Nucleus accumbens (tissue), 56 donors: ENCODE measurements around the gene BSPH1.
"Not testable (repeated sequence)": the region's sequence is repeated elsewhere in the genome, so short reads cannot be mapped to it uniquely, and the experiment has no call there.

ENCODE experiments used
- DNase-seq, 56 donors: peaks; one replicate each; lab custom pipeline; 2025; lab: John Stamatoyannopoulos, UW

BSPH1 gene, protein sequence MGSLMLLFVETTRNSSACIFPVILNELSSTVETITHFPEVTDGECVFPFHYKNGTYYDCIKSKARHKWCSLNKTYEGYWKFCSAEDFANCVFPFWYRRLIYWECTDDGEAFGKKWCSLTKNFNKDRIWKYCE

GRCh38 chr19:47992070-47992469 is at the start of gene BSPH1:
TSS of gene BSPH1 (minus strand) at chr19:47992170. CDS start at chr19:47992081, 89 bp downstream.
- DNase-seq: no peak

DNA sequence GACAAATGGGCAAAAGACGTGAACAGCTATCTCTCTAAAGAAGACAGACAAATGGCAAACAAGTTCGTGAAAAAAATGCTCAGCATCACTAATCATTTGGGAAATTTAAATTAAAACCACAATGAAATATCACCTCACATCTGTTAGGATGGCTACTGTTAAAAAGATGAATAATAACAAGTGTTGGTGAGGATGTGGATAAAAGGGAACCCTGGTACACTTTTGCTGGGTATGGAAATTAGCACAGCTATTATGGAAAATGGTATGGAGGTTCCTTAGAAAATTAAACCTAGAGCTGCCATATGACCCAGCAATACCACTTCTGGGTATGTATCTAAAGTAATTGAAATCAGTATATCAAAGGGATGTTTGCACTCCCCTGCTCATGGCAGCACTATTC is 44.8 kb upstream of the BSPH1 start:
- no peak for DNase-seq

- DNase-seq: no peak
These were observed 41.6 kb upstream of the BSPH1 start for GRCh38 chr19:48033604-48034003.

DNA sequence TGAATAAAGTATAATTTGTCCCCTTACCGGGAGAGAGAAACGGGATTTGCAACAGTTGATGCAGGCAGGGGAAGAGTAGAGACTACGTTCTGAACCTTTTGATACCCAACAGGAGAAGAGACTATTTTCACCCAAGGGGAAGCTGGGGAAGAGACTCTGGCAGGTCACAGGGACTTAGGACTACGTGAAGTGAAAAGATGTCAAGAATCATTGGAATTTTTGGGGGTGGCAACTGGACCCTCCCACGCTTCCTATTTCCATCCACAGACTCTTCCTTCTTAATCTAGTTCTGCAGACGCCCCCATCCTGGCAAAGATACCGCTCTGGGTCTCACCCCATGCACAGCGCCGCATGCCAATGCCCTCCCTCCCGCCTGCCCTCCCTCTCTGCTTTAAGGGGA is 38.1 kb upstream of the BSPH1 start:
- no peak for DNase-seq

- no peak for DNase-seq
These were observed 37.5 kb upstream of the BSPH1 start for GRCh38 chr19:48029431-48029830.

DNA sequence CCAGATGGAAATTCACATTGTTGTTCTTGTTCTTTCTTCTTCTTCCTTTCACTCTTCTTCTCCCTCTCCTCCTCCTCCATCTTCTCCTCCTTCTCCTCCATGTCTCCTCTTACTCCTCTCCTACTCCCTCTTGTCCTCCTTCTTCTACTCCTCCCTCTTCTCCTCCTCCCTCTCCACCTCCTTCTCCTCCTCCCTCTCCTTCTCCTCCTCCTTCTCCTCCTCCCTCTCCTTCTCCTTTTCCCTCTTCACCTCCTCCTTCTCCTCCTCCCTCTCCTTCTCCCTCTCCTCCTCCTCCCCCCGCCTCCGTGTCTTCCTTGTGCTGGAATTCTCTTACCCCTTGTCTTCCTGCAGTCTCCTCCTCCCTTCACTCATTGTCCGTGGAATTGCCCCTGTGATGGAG is 33.5 kb upstream of the BSPH1 start:
- DNase-seq: no peak

- DNase-seq: no peak
These were observed 31.5 kb upstream of the BSPH1 start for GRCh38 chr19:48023518-48023917.

- DNase-seq: no peak
These were observed 31.0 kb upstream of the BSPH1 start for GRCh38 chr19:48023011-48023410.

- no peak for DNase-seq
These were observed 28.7 kb upstream of the BSPH1 start for GRCh38 chr19:48020686-48021085.

DNA sequence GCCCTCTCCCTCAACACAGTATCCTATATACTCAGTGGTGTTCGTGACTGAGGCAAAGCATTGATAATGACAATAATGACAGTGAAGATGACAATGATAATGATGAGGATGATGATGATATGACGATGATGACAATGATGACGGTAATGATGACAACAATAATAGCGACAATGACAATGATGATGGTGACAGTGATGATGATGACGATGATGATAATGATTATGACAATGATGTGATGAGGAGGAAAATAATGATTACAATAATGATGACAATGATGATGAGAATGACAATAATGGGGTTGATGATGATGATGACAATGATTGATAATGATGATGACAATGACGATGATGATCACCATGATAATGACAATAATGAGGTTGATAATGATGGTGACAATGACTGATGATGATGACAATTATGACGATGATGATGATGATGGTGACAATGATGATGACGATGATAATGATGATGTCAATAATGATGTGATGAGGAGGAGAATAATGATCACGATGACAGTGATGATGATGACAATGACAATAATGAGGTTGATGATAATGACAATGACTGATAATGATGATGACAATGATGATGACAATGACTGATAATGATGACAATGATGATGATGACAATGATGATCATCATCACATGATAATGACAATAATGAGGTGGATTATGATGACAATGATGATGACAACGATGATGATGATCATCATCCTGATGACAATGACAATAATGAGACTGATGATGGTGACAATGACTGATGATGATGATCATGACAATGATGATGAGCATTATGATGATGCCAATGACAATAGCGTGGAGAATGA is 19.2 kb upstream of the BSPH1 start:
- no peak for DNase-seq

GRCh38 chr19:48006762-48007161 is 14.8 kb upstream of the BSPH1 start:
- DNase-seq: no peak

GRCh38 chr19:48004236-48004635 is 12.3 kb upstream of the BSPH1 start:
- no peak for DNase-seq

DNA sequence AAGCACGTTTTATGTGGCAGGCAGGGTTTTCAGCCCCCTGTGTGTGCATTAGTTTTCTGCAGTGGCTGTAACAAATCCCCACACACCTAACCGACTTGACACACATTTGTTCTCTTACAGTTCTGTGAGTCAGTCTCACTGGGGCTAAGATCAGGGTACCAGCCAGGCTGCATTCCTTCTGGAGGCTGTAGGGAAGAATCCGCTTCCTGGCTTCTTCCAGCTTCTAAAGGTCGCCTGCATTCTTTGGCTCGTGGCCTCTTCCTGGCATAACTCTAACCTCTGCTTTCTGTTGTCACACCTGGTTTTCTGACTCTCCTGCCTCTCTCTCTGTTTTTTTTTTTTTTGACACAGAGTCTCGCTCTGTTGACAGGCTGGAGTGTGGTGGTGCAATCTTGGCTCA is 8.9 kb upstream of the BSPH1 start:
- no peak for DNase-seq

DNA sequence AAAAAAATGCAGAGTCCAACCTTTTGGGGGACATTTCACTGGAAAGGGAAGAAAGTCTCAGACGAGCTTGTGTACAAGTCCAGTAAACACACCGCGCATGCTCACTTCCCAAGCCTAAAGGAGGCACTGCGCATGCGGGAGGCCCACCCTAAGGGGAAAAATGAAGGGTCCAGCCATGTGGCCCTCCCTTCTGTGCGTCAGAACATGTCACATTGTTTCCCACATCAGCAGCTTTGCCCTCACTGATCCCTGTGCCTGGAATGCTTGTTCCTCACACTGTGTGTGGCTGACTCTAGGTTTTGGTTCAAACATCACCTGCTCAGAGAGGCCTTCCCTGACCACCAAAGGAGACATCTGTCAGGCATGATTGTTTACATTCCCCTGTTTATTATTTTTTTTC is 6.8 kb upstream of the BSPH1 start:
- DNase-seq: no peak

- no peak for DNase-seq
These were observed 4.3 kb upstream of the BSPH1 start for GRCh38 chr19:47996230-47996727.

DNA sequence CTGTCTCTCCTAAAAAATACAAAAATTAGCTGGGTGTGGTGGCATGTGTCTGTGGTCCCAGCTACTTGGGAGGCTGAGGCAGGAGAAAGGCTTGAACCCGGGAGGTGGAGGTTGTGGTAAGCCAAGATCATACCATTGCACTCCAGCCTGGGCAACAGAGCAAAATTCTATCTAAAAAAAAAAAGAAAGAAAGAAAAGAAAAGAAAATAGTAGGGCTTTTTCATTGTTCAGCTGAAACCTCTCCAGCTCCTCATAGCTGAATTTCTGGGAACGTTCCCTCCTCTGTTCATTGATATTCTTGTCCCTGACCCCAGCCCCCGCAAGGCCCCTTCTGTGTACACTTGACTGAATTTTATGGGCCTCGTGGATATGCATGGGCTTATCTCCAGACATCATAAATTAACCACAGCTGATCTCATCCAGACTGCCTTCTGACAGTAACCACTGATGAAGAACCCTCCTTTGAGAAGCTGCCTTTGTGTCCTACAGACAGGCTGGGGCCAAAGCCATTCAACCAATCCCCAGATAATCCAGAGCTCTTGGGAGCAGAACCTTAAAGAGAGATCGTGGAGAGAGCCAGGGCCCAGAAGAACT is 2.3 kb upstream of the BSPH1 start, which contains the start of gene ELSPBP1:
ELSPBP1 (plus strand) TSS at position 424 of the 594 bp plus-strand sequence. CDS start 14,036 bp downstream, outside the sequence.
- DNase-seq: no peak

- DNase-seq: no peak
These were observed 670 bp downstream of the BSPH1 start for GRCh38 chr19:47991191-47991808.

- no peak for DNase-seq
These were observed 18.4 kb downstream of the BSPH1 start for GRCh38 chr19:47973529-47973928.

DNA sequence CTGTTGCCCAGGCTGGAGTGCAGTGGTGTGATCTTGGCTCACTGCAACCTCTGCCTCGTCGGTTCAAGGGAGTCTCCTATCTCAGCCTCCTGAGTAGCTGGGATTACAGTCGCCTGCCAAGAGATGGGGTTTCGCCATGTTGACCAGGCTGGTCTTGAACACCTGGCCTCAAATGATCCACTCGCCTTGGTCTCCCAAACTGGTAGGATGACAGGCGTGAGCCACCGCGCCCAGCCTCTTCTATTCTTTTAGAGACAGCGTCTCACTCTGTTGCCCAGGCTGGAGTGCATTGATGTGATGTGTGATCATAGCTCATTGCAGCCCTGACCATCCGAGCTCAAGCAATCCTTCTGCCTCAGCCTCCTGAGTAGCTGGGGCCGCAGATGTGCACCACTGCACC is 36.0 kb downstream of the BSPH1 start:
- not testable (repeated sequence) for DNase-seq

DNA sequence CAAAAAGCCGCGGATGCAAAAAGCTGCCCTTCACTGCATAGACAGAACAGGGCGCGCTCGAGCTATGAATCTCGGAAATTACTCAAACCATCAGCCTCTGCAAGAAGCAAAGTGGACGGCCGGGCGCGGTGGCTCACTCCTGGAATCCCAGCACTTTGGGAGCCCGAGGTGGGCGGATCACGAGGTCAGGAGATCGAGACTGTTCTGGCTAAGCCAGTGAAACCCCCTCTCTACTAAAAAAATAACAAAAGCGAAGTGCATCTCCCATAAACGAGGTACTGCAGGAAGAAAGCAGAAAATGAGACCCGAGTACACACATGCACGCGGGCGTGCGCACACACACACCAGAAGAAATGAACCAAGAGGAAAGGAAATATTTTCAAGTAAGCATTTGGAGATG is 39.8 kb downstream of the BSPH1 start:
- DNase-seq: not testable (repeated sequence)

- DNase-seq: not testable (repeated sequence)
These were observed 42.0 kb downstream of the BSPH1 start for GRCh38 chr19:47949852-47950521.
